ENCODE data around the gene LCN12. TPM values are rescaled to one million over a fixed set of nuclear protein-coding genes. Genes with fewer than 3 reads are reported as not detected.

Gene LCN12
- total and polyA plus RNA-seq, 3 experiments from 2014 or later, result 0.85 to 1.3 TPM; not detected in 1

DNA sequence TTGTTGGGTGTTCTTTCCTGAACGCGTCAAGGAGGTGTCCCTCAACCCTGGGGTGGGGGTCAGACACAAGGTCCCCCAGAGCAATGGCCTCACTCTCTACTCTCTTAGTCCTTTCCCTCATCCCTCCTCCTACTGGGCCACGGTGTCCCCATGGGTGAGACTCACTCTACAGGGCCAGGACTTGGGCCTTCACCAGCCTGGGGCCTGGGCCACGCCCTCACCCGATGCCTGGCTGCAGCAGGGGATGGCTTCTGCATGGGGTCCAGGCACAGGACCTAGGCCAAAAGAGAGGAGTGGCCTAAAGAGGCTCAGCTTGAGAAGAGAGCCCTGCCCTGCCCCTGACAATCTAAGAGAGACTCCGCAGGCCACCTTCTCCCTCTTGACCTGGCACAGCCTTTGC is 5.8 kb downstream of the LCN12 start:
- Histone ChIP-seq H3K9me3 (ENCODE audit: low read length) (no peaks in the 10 kb centered on the region), H3K4me1 (ENCODE audit: insufficient read depth, low read length) (peaks cover 30% of the 10 kb centered on the region), H3K27ac (ENCODE audit: low read depth, low read length) (no peak overlapping the region), H3K36me3 (ENCODE audit: insufficient read depth, low read length) (no peaks in the 10 kb centered on the region), H3K4me3 (ENCODE audit: low read length) (no peak overlapping the region), H3K27me3 (ENCODE audit: insufficient read depth, low read length, poor library complexity, severe bottlenecking) (no peaks in the 10 kb centered on the region)
- Mint-ChIP-seq H3K36me3 (peaks cover 0 to 12% (median 0%) of the 10 kb centered on the region in 3 donors), H3K9me3 (peaks cover 0 to 5% (median 2%) of the 10 kb centered on the region in 5 donors), H3K27ac (peak overlapping the region in 5 of 8 donors; percentile 32 to 89 (median 83)), H3K4me1 (peaks cover 26 to 71% (median 26%) of the 10 kb centered on the region in 3 donors), H3K27me3 (no peaks in the 10 kb centered on the region), H3K4me3 (peak overlapping the region in 2 of 7 donors; percentile 44 to 48)
- ChIA-PET CTCF (interaction anchor here (0.9 to 1.2 kb wide), 3 partner anchors 13 to 89 kb away, joined by 3 to 5 read pairs (median 3); partner anchors contain the start of gene C8G), POLR2A (no interaction called here)
- no peak for DNase-seq

DNA sequence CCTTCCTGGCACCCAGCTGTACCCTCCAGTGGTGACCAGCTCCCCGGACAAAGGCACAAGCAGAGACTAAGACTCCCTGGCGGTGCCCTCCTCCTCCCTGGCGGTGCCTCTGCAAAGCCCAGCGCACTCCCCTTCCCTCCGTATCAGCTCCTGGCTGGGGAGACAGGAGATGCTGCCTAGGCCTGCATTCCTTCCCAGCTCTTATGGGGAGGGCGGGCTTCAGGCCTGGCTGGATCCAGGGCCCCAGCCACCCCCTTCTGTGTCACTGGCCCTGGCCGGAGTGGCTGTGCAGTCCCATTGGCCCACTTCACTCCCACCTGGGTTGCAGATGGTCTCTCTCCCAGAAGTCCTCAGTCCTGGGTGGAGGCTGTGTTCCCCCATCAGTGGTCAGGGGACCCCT is 6.4 kb downstream of the LCN12 start:
- Mint-ChIP-seq H3K27me3 (no peaks in the 10 kb centered on the region), H3K9me3 (peaks cover 0 to 5% (median 2%) of the 10 kb centered on the region in 5 donors), H3K4me1 (peaks cover 30 to 77% (median 31%) of the 10 kb centered on the region in 3 donors), H3K4me3 (no peak overlapping the region), H3K27ac (peak overlapping the region in 6 of 8 donors; percentile 26 to 89 (median 62)), H3K36me3 (peaks cover 0 to 12% (median 0%) of the 10 kb centered on the region in 3 donors)
- peaks cover 33% of the 10 kb centered on the region for H3K4me1 ChIP-seq (ENCODE audit: insufficient read depth, low read length)
- CTCF ChIA-PET, result interaction anchor here (0.9 to 2.6 kb wide), 4 partner anchors 10 to 89 kb away, joined by 3 to 9 read pairs (median 4); partner anchors contain the start of gene C8G
- POLR2A ChIA-PET, result no interaction called here
- H3K36me3 ChIP-seq (ENCODE audit: insufficient read depth, low read length), result no peaks in the 10 kb centered on the region
- DNase-seq, result no peak
- H3K9me3 ChIP-seq (ENCODE audit: low read length), result no peaks in the 10 kb centered on the region
- H3K27ac ChIP-seq (ENCODE audit: low read depth, low read length), result no peak overlapping the region
- H3K27me3 ChIP-seq (ENCODE audit: insufficient read depth, low read length, poor library complexity, severe bottlenecking), result no peaks in the 10 kb centered on the region
- H3K4me3 ChIP-seq (ENCODE audit: low read length), result no peak overlapping the region

DNA sequence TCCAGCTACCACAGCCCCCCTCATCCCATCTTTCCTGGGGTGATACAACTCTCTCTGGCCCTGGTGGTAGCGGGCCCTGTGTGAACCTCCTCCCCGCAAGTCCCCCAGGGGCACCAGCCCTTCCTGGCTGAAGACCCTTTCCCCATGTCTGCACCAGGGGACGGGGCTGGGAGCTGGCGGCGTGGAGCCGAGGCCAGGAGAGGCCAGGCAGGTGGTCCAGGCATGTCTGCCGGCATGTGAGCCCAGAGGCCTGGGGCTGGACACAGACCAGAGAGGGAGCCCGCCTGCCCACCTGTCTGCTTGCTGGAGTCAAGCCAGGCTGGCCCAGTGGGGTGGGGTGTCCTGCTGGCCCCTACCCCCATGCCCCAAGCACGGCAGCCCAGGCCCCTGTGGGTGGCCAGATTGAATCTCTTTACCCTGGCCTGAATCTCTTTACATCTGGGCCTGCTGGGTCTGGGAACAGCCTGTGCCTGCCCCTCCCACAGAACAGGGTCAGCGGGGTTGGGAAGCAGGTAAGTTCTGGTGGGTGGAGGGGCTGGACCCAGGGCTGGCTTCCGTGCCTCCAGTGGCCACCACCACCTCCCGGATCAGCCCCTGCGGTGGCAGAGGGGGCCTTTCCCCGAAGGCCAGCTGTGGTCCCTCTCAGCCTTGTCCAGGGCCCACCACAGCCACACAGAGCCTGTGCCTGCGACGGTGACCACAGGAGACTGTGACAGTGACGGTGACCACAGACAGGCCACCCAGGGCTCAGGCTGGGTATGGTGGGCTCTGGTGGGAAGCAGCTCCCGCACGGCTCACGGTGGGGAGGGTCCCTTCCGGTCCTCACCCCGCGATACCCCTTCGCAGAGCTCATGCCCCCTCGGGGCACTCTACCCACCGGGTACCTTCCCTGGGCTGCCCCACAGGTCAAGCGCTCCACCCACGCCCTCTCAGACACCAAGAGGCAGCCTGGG is 7.1 kb downstream of the LCN12 start:
- peak overlapping the region; percentile 16 for H3K27ac ChIP-seq (ENCODE audit: low read depth, low read length)
- Mint-ChIP-seq H3K4me1 (peaks cover 30 to 79% (median 31%) of the 10 kb centered on the region in 3 donors), H3K27ac (peak overlapping the region in 7 of 8 donors; percentile 45 to 98 (median 77)), H3K9me3 (peaks cover 0 to 5% (median 2%) of the 10 kb centered on the region in 5 donors), H3K36me3 (peaks cover 0 to 12% (median 0%) of the 10 kb centered on the region in 3 donors), H3K27me3 (no peaks in the 10 kb centered on the region), H3K4me3 (peak overlapping the region in 2 of 7 donors; percentile 32 to 72)
- no peak overlapping the region for H3K4me3 ChIP-seq (ENCODE audit: low read length)
- no peak for DNase-seq
- peaks cover 33% of the 10 kb centered on the region for H3K4me1 ChIP-seq (ENCODE audit: insufficient read depth, low read length)
- CTCF ChIA-PET, result interaction anchor here (0.9 to 2.6 kb wide), 8 partner anchors 8 to 88 kb away, joined by 3 to 13 read pairs (median 4); partner anchors contain the start of genes ABCA2 and C8G
- H3K36me3 ChIP-seq (ENCODE audit: insufficient read depth, low read length), result no peaks in the 10 kb centered on the region
- POLR2A ChIA-PET, result interaction anchor here (0.5 to 1.4 kb wide), 7 partner anchors 8 to 76 kb away, joined by 3 to 11 read pairs (median 7); partner anchors contain the start of gene PAXX
- no peaks in the 10 kb centered on the region for H3K27me3 ChIP-seq (ENCODE audit: insufficient read depth, low read length, poor library complexity, severe bottlenecking)
- H3K9me3 ChIP-seq (ENCODE audit: low read length), result no peaks in the 10 kb centered on the region

DNA sequence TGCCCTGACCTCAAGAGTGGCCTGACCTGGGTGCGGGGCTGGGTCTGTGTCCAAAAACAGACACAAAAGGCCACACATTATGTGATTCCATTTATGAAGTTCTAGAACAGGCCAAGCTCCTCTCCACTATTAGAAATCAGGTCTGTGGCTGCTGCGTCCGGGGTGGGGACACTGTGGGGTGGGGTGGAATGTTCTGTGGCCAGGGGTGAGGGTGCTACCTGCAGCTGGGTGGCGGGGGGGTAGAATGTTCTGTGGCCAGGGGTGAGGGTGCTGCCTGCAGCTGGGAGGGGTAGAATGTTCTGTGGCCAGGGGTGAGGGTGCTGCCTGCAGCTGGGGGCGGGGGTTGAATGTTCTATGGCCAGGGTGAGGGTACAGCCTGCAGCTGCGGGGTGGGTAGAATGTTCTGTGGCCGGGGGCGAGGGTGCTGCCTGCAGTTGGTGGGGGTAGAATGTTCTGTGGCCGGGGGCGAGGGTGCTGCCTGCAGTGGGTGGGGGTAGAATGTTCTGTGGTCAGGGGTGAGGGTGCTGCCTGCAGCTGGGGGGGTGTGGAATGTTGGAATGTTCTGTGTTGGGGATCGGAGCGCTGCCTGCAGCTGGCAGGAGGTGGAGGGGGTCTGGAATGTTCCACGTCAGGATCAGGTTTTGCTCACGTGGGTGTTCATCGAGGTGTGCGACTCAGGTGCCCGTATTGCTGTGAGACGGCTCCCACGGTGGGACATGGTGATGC is 8.3 kb downstream of the LCN12 start:
- Histone ChIP-seq H3K4me1 (ENCODE audit: insufficient read depth, low read length) (peaks cover 43% of the 10 kb centered on the region), H3K9me3 (ENCODE audit: low read length) (no peaks in the 10 kb centered on the region), H3K4me3 (ENCODE audit: low read length) (no peak overlapping the region), H3K27ac (ENCODE audit: low read depth, low read length) (peak overlapping the region; percentile 16), H3K36me3 (ENCODE audit: insufficient read depth, low read length) (no peaks in the 10 kb centered on the region), H3K27me3 (ENCODE audit: insufficient read depth, low read length, poor library complexity, severe bottlenecking) (no peaks in the 10 kb centered on the region)
- ChIA-PET CTCF (interaction anchor here (0.7 to 2.6 kb wide), 7 partner anchors 9 to 75 kb away, joined by 3 to 13 read pairs (median 7); partner anchors contain the start of genes ABCA2, C8G and FBXW5), POLR2A (interaction anchor here (0.6 to 1.4 kb wide), 7 partner anchors 9 to 74 kb away, joined by 3 to 11 read pairs (median 7); partner anchors contain the start of gene PAXX)
- Mint-ChIP-seq H3K27me3 (peaks cover 0 to under 1% of the 10 kb centered on the region in 2 donors), H3K4me1 (peaks cover 38 to 83% (median 40%) of the 10 kb centered on the region in 3 donors), H3K9me3 (peaks cover 0 to 5% (median 2%) of the 10 kb centered on the region in 5 donors), H3K36me3 (peaks cover 0 to 12% (median 0%) of the 10 kb centered on the region in 3 donors), H3K4me3 (peak overlapping the region in 6 of 7 donors; percentile 72 to 91 (median 76)), H3K27ac (peak overlapping the region; percentile 91 to 98 (median 96))
- DNase-seq, result peak in 4 of 5 donors; percentile 40 to 73 (median 52)

DNA sequence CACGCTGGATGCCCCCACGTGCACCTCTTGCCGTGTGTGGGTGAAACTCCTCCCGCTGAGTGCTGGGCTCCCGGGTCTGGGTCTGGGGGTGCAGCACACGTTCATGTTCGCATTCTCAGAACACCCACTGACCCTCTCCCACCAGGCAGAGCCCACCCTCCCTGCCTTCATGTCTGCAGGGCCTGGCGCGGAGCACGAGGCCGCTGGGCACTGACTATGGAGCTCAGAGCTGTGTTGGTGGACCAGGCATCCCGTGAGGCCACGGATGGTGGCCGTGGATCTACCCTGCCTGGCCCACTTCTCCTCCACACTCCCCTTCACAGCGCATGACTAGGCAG is 8.8 kb downstream of the LCN12 start:
- Mint-ChIP-seq H3K4me3 (peak overlapping the region in 4 of 7 donors; percentile 65 to 86 (median 74)), H3K27ac (peak overlapping the region in 5 of 8 donors; percentile 61 to 97 (median 91)), H3K9me3 (peaks cover 0 to 5% (median 2%) of the 10 kb centered on the region in 5 donors), H3K36me3 (peaks cover 0 to 12% (median 0%) of the 10 kb centered on the region in 3 donors), H3K27me3 (peaks cover 0 to 3% of the 10 kb centered on the region in 2 donors), H3K4me1 (peaks cover 43 to 86% (median 45%) of the 10 kb centered on the region in 3 donors)
- Histone ChIP-seq H3K27ac (ENCODE audit: low read depth, low read length) (no peak overlapping the region), H3K36me3 (ENCODE audit: insufficient read depth, low read length) (no peaks in the 10 kb centered on the region), H3K4me1 (ENCODE audit: insufficient read depth, low read length) (peaks cover 47% of the 10 kb centered on the region), H3K27me3 (ENCODE audit: insufficient read depth, low read length, poor library complexity, severe bottlenecking) (no peaks in the 10 kb centered on the region), H3K9me3 (ENCODE audit: low read length) (no peaks in the 10 kb centered on the region), H3K4me3 (ENCODE audit: low read length) (no peak overlapping the region)
- CTCF ChIA-PET, result interaction anchor here (1.4 to 2.6 kb wide), 3 partner anchors 12 to 74 kb away, joined by 7 to 13 read pairs (median 9); no protein-coding TSS in a partner anchor
- POLR2A ChIA-PET, result interaction anchor here (0.5 to 1.4 kb wide), 5 partner anchors 14 to 74 kb away, joined by 6 to 11 read pairs (median 7); partner anchors contain the start of gene PAXX
- no peak for DNase-seq

DNA sequence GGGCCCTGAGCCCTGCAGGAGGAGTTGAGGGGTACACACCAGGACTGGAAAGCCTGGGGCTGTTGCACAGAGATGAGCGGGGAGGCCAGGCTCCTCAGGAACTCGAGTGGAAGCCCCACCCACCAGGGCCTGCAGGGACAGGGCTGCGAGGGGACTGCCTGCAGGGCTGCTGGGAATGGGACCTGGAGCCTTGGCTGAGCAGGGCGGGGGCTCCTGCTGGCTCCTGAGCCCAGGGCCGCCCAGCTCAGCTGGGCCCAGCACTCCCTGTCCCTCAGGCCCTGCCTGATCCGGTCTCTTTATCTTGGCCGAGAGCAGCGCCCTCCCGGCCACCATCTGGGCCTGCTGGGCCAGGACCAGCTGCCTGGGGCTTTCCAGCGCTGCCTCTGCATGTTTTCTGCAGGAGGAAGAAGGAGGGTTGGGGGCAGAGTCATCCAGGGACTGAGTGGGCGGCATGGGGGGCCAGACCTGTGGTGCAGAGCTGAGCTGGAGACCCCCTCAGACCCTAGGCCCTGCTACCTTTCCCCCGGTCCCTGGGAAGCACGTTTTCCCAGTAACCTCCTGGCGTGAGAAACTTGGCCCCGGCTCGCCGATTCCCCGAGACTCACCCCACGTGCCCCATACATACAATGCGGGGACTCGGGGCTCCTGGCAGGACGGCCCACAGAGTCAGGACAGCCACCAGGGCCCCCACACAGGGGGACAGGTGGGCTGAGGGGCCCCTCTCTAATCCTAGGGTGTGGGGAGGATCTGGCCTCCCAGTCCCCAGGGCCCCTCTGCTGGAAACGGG is 9.4 kb downstream of the LCN12 start:
- no peaks in the 10 kb centered on the region for H3K36me3 ChIP-seq (ENCODE audit: insufficient read depth, low read length)
- Mint-ChIP-seq H3K9me3 (peaks cover 0 to 3% (median 0%) of the 10 kb centered on the region in 5 donors), H3K27ac (peak overlapping the region in 5 of 8 donors; percentile 29 to 93 (median 69)), H3K36me3 (peaks cover 0 to 7% (median 0%) of the 10 kb centered on the region in 3 donors), H3K27me3 (peaks cover 0 to 3% of the 10 kb centered on the region in 2 donors), H3K4me3 (peak overlapping the region in 3 of 7 donors; percentile 72 to 86 (median 78)), H3K4me1 (peaks cover 44 to 86% (median 48%) of the 10 kb centered on the region in 3 donors)
- CTCF ChIA-PET, result interaction anchor here (1.1 to 2.3 kb wide), 6 partner anchors 14 to 74 kb away, joined by 3 to 13 read pairs (median 8); partner anchors contain the start of genes C8G and FBXW5
- no peaks in the 10 kb centered on the region for H3K27me3 ChIP-seq (ENCODE audit: insufficient read depth, low read length, poor library complexity, severe bottlenecking)
- H3K9me3 ChIP-seq (ENCODE audit: low read length), result no peaks in the 10 kb centered on the region
- no peak for DNase-seq
- H3K4me1 ChIP-seq (ENCODE audit: insufficient read depth, low read length), result peaks cover 52% of the 10 kb centered on the region
- no peak overlapping the region for H3K27ac ChIP-seq (ENCODE audit: low read depth, low read length)
- POLR2A ChIA-PET, result interaction anchor here (0.5 kb wide), 1 partner anchor 38 kb away, joined by 7 read pairs; no protein-coding TSS in a partner anchor
- no peak overlapping the region for H3K4me3 ChIP-seq (ENCODE audit: low read length)

Measured in CD8-positive, alpha-beta memory T cell (primary cell).